Measurements from ENCODE around the gene SPRN.

DNA sequence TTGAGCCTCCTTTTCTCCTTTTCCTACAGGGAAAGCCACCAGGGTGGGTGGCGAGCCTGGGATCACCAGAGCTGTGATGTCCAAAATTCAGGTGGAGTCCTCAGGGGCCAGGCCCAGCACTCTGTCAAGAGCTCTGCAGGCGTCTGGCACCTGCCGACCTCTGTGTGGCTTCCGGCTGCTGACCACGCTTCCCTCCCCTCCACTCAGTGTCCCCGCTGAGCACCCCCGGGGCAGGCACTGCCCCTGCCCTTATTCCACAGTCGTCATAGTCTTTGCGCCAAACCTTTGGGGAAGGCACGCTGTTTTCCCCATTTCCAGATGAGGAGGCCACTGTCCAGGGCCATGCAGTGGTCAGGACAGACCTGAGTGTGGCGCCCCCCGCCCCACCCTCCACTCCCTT lies 22.9 kb downstream of the SPRN start:
- TF ChIP-seq, protein P1, sequence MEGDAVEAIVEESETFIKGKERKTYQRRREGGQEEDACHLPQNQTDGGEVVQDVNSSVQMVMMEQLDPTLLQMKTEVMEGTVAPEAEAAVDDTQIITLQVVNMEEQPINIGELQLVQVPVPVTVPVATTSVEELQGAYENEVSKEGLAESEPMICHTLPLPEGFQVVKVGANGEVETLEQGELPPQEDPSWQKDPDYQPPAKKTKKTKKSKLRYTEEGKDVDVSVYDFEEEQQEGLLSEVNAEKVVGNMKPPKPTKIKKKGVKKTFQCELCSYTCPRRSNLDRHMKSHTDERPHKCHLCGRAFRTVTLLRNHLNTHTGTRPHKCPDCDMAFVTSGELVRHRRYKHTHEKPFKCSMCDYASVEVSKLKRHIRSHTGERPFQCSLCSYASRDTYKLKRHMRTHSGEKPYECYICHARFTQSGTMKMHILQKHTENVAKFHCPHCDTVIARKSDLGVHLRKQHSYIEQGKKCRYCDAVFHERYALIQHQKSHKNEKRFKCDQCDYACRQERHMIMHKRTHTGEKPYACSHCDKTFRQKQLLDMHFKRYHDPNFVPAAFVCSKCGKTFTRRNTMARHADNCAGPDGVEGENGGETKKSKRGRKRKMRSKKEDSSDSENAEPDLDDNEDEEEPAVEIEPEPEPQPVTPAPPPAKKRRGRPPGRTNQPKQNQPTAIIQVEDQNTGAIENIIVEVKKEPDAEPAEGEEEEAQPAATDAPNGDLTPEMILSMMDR (IDR thresholded peaks at IDR 0.05) = no peak
- TF ChIP-seq POLR2A (IDR thresholded peaks at IDR 0.05) = no peak
